WTC11 (cell line): ENCODE data around the gene ATP6V0B. TPM values are rescaled to one million over a fixed set of nuclear protein-coding genes. Genes with fewer than 3 reads are reported as not detected.

Source experiments
- ARID4B ChIP-seq: sonication (generic); formaldehyde crosslinking; IDR thresholded peaks from 2 replicates; pipeline ENCODE4 v1.8.0; 2023; ENCODE audit warnings: missing genetic modification reagents, mild to moderate bottlenecking, borderline replicate concordance
- CREM ChIP-seq: sonication (generic); formaldehyde crosslinking; IDR thresholded peaks from 2 replicates; pipeline ENCODE4 v1.8.1; 2022; ENCODE audit warnings: mild to moderate bottlenecking, missing genetic modification reagents, moderate library complexity
- CTCF ChIP-seq: fragments of 200-600 bp; IDR thresholded peaks from 2 replicates; pipeline ENCODE4 v1.8.0; 2022; ENCODE audit warnings: antibody characterized with exemption
- EMX1 ChIP-seq: fragments of 250-450 bp; sonication (Bioruptor Pico); IDR thresholded peaks from 2 replicates; pipeline ENCODE4 v1.8.0; 2021; ENCODE audit warnings: mild to moderate bottlenecking
- ERG ChIP-seq: fragments of 250-450 bp; sonication (Bioruptor Pico); IDR thresholded peaks from 2 replicates; pipeline ENCODE4 v1.8.0; 2021; ENCODE audit warnings: mild to moderate bottlenecking
- FOXK1 ChIP-seq: sonication (generic); formaldehyde crosslinking; IDR thresholded peaks from 2 replicates; pipeline ENCODE4 v1.8.0; 2022; ENCODE audit warnings: mild to moderate bottlenecking, moderate library complexity, missing genetic modification reagents
- FOXP1 ChIP-seq: sonication (generic); formaldehyde crosslinking; IDR thresholded peaks from 2 replicates; pipeline ENCODE4 v1.8.0; 2022; ENCODE audit warnings: missing genetic modification reagents, mild to moderate bottlenecking, moderate library complexity, borderline replicate concordance
- FOXP4 ChIP-seq: sonication (generic); formaldehyde crosslinking; IDR thresholded peaks from 2 replicates; pipeline ENCODE4 v1.8.0; 2022; ENCODE audit warnings: mild to moderate bottlenecking, missing genetic modification reagents
- GTF2I ChIP-seq: fragments of 250-450 bp; sonication (Bioruptor Pico); conservative IDR thresholded peaks from 2 replicates; pipeline ENCODE4 v1.4.0; 2021; ENCODE audit warnings: mild to moderate bottlenecking
- HMGXB4 ChIP-seq: sonication (generic); formaldehyde crosslinking; IDR thresholded peaks from 2 replicates; pipeline ENCODE4 v1.8.1; 2023; ENCODE audit warnings: mild to moderate bottlenecking, moderate library complexity, missing genetic modification reagents
- MLX ChIP-seq: sonication (generic); formaldehyde crosslinking; IDR thresholded peaks from 2 replicates; pipeline ENCODE4 v1.8.1; 2023; ENCODE audit warnings: mild to moderate bottlenecking, missing genetic modification reagents, moderate library complexity
- NR1H2 ChIP-seq: sonication (generic); formaldehyde crosslinking; IDR thresholded peaks from 2 replicates; pipeline ENCODE4 v1.9.0; 2021; ENCODE audit warnings: mild to moderate bottlenecking, moderate library complexity, missing genetic modification reagents
- NR3C1 ChIP-seq: sonication (generic); formaldehyde crosslinking; conservative IDR thresholded peaks from 2 replicates; pipeline ENCODE4 v1.8.1; 2023; ENCODE audit warnings: low read depth, mild to moderate bottlenecking, missing genetic modification reagents
- PRDM15 ChIP-seq: sonication (generic); formaldehyde crosslinking; IDR thresholded peaks from 2 replicates; pipeline ENCODE4 v1.8.0; 2022; ENCODE audit warnings: missing genetic modification reagents
- SMAD3 ChIP-seq: sonication (generic); formaldehyde crosslinking; IDR thresholded peaks from 2 replicates; pipeline ENCODE4 v1.8.0; 2022; ENCODE audit warnings: missing genetic modification reagents, mild to moderate bottlenecking, borderline replicate concordance
- TP53 ChIP-seq: sonication (generic); formaldehyde crosslinking; IDR thresholded peaks from 2 replicates; pipeline ENCODE4 v1.8.1; 2023; ENCODE audit warnings: mild to moderate bottlenecking, missing genetic modification reagents
- USF1 ChIP-seq: sonication (generic); formaldehyde crosslinking; IDR thresholded peaks from 2 replicates; pipeline ENCODE4 v1.8.0; 2022; ENCODE audit warnings: mild to moderate bottlenecking, missing genetic modification reagents
- USF2 ChIP-seq: sonication (generic); formaldehyde crosslinking; IDR thresholded peaks from 2 replicates; pipeline ENCODE4 v1.8.1; 2023; ENCODE audit warnings: mild to moderate bottlenecking, missing genetic modification reagents, moderate library complexity
- ZNF317 ChIP-seq: sonication (generic); formaldehyde crosslinking; IDR thresholded peaks from 2 replicates; pipeline ENCODE4 v1.8.1; 2023; ENCODE audit warnings: low read depth, mild to moderate bottlenecking, moderate library complexity, missing genetic modification reagents, borderline replicate concordance
- total RNA-seq: library from RNA; stranded (reverse); gene quantifications from 3 replicates; pipeline ENCODE4 v1.2.3, GENCODE V29; 2021

ATP6V0B gene
- total RNA-seq, 1 experiment from 2014 or later: 110 TPM

- TF ChIP-seq PRDM15 (no peak), CTCF (peak; percentile 66), ARID4B (0 out of 2 replicates have a peak, but pooled peaks have one; percentile 39), NR3C1 (CRISPR knock-in tag) (no peak), MLX (CRISPR knock-in tag) (0 out of 2 replicates have a peak, but pooled peaks have one; percentile 60), FOXP1 (CRISPR knock-in tag) (no peak; the same call in 1 of the 2 replicates), GTF2I (CRISPR knock-in tag) (no peak), USF1 (peak; percentile 95), TP53 (CRISPR knock-in tag) (peak; percentile 63; the same call in 1 of the 2 replicates), HMGXB4 (CRISPR knock-in tag) (peak; percentile 97), USF2 (CRISPR knock-in tag) (peak; percentile 95), SMAD3 (CRISPR knock-in tag) (no peak), FOXK1 (CRISPR knock-in tag) (peak; percentile 70), EMX1 (CRISPR knock-in tag) (no peak), ZNF317 (no peak), FOXP4 (CRISPR knock-in tag) (no peak; the same call in none of the 2 replicates), NR1H2 (CRISPR knock-in tag) (no peak), ERG (CRISPR knock-in tag) (0 out of 2 replicates have a peak, but pooled peaks have one; percentile 73), CREM (CRISPR knock-in tag) (peak; percentile 32; the same call in 1 of the 2 replicates)
These were observed 28.3 kb upstream of the ATP6V0B start, which contains the start of gene IPO13 (continued) for GRCh38 chr1:43946236-43947060.
